Gastrocnemius medialis (tissue), 4 donors: ENCODE data around the gene ASIC2. TPM values are rescaled to one million over a fixed set of nuclear protein-coding genes. Genes with fewer than 3 reads are reported as not detected.

Source experiments
- ATAC-seq, 2 donors: fragments of 150-250 bp; one replicate each; pipeline ENCODE4 v1.9.1; 2016
- DNase-seq, 2 donors: peaks; one replicate each; pipeline ENCODE4 v3.0.0-alpha.2; 2019
- H3K27ac ChIP-seq, 4 donors: fragments of 200-600 bp; sonication (generic); 1 replicate in 1 of 4; 2 replicates in 3 of 4; pipeline ENCODE4 v1.5.1; 2016 to 2018; ENCODE audit warnings: mild to moderate bottlenecking in 2 of 4, moderate library complexity in 1 of 4
- H3K27me3 ChIP-seq, 3 donors: fragments of 200-600 bp; sonication (generic) in 2 of 3; 1 replicate in 1 of 3; 2 replicates in 2 of 3; pipeline versions ENCODE4 v1.5.1 to v1.6.0; 2016 to 2019; ENCODE audit warnings: mild to moderate bottlenecking in 1 of 3, moderate library complexity in 1 of 3
- H3K36me3 ChIP-seq, 2 donors: fragments of 200-600 bp; sonication (generic) in 1 of 2; one replicate each; pipeline ENCODE4 v1.5.1; 2017 to 2018
- H3K4me1 ChIP-seq, 2 donors: fragments of 200-600 bp; sonication (generic) in 1 of 2; one replicate each; pipeline ENCODE4 v1.5.1; 2016 to 2017; ENCODE audit warnings: mild to moderate bottlenecking in 2 of 2
- H3K4me3 ChIP-seq, 4 donors: fragments of 200-600 bp; sonication (generic) in 3 of 4; 1 replicate in 1 of 4; 2 replicates in 3 of 4; pipeline ENCODE4 v1.5.1; 2016 to 2019; ENCODE audit warnings: mild to moderate bottlenecking in 2 of 4
- H3K9me3 ChIP-seq, 3 donors: fragments of 200-600 bp; sonication (generic) in 2 of 3; 1 replicate in 1 of 3; 2 replicates in 2 of 3; pipeline ENCODE4 v1.5.1; 2016 to 2019
- POLR2A ChIP-seq, 2 donors: fragments of 450-650 bp; IDR thresholded peaks; one replicate each; pipeline ENCODE4 v1.6.1; 2017; ENCODE audit warnings: antibody characterized with exemption in 2 of 2, mild to moderate bottlenecking in 2 of 2, moderate library complexity in 2 of 2
- in situ Hi-C, 4 donors: fragments of 200-750 bp; cut with MboI; loops; one replicate each; pipeline versions ENCODE4 v1.15.0 to v1.8.0; 2017; ENCODE audit warnings: low sequenced_read_pairs in 4 of 4
- intact Hi-C: fragments of 100-400 bp; cut with DNase I; formaldehyde crosslinking; loops from one replicate; pipeline ENCODE4 v1.15.1; 2023; ENCODE audit warnings: low total_unique reads
- total RNA-seq, 4 donors: library from RNA; depleted of rRNA; stranded (reverse); fragments of >200 nt; gene quantifications; one replicate each; pipeline versions ENCODE4 v1.1.0 to v1.2.3, GENCODE V29; 2016
- TF ChIP-seq, protein P1 (sequence below), 5 experiments: fragments of 450-650 bp in 3 of 5; fragments of 200-600 bp in 2 of 5; sonication (generic) in 2 of 5; IDR thresholded peaks in 4 of 5; conservative IDR thresholded peaks in 1 of 5; 1 replicate in 4 of 5; 2 replicates in 1 of 5; pipeline ENCODE4 v1.5.1; 2016 to 2019; ENCODE audit warnings: antibody characterized with exemption in 5 of 5, mild to moderate bottlenecking in 3 of 5, moderate library complexity in 3 of 5

The ASIC2 gene
- total RNA-seq, 4 donors from 2014 or later, result not detected

DNA sequence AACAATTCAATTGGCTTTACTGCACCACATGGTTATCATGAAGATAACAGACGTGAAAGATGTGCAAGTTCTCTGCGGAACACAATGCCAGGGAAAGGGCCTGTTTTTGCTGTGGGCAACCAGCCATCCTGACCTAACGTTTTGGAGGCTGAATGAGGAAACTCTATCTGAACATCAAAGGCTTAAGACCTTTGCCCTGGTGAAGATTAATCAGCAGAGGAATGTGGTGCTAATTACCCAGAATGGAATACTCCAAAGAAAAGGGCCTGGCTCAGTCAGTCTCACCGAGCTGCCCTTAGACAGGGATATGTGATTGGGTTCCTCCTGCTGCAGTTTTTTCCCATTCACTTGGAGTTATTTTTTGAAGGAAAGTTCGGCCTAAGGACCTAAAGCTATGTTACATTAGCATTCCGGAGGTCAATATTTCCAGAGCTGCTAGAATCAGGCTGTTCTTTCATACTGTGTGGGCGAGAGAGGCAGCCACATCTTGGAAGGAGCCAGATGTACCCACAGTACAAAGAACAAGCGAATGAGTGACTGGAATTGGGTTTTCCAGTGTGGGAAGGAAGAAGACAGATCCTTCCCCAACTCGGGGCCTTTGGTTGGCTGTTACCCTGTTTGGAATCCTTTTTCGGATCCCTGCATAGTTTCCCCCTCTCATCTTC lies 15.5 kb downstream of the ASIC2 start:
- Histone ChIP-seq H3K4me3 (no peak overlapping the region), H3K27me3 (peaks cover 0 to 10% (median 0%) of the 10 kb centered on the region in 3 donors), H3K9me3 (no peaks in the 10 kb centered on the region), H3K4me1 (no peaks in the 10 kb centered on the region), H3K36me3 (no peaks in the 10 kb centered on the region), H3K27ac (no peak overlapping the region)
- no peak for DNase-seq
- TF ChIP-seq, protein P1, sequence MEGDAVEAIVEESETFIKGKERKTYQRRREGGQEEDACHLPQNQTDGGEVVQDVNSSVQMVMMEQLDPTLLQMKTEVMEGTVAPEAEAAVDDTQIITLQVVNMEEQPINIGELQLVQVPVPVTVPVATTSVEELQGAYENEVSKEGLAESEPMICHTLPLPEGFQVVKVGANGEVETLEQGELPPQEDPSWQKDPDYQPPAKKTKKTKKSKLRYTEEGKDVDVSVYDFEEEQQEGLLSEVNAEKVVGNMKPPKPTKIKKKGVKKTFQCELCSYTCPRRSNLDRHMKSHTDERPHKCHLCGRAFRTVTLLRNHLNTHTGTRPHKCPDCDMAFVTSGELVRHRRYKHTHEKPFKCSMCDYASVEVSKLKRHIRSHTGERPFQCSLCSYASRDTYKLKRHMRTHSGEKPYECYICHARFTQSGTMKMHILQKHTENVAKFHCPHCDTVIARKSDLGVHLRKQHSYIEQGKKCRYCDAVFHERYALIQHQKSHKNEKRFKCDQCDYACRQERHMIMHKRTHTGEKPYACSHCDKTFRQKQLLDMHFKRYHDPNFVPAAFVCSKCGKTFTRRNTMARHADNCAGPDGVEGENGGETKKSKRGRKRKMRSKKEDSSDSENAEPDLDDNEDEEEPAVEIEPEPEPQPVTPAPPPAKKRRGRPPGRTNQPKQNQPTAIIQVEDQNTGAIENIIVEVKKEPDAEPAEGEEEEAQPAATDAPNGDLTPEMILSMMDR (IDR thresholded peaks at IDR 0.05 in 4 of 5, conservative IDR thresholded peaks at IDR 0.05 in 1 of 5), result no peak
- no peak for TF ChIP-seq POLR2A (IDR thresholded peaks at IDR 0.05)
- in situ Hi-C loops (loop anchor here in 2 of 4 donors (25.0 kb wide), 1 partner anchor 110 kb away; no protein-coding TSS in a partner anchor), intact Hi-C loops (no loop called here)
- ATAC-seq, result no peak

DNA sequence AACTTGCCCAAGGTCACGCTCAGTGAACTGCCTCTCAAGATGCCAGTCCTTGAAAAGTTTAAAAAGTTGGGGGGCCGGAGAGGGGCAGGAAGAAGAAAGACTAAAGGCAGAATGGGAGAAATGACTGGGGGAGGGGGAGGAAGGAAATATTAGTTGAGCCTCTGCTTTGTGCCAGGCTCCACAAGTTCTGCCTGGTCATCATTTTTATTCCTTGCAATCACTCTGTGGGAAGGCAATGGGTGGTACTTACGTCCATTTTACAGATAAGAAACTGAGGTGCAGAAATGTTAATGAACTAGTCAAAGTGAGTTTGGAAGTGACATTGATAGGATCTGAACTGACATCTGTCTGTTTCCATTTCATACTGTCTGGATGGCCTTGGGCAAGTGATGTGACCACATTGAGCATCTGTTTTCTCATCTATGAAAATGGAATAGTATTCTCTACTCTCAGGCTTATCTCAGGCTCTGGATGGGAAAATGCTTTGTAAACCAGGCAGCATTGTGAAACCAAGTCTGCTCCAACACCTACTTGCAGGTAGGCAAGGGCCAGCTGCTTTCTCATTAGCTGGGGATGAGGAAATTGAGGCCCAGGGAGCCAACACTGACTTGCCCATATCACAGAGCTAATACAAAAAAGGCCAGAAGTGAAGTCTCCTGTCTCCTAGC lies 19.2 kb downstream of the ASIC2 start:
- intact Hi-C loops (no loop called here), in situ Hi-C loops (no loop called here)
- no peaks in the 10 kb centered on the region for H3K4me1 ChIP-seq
- no peak for ATAC-seq
- TF ChIP-seq POLR2A (IDR thresholded peaks at IDR 0.05), result no peak
- DNase-seq, result no peak
- H3K9me3 ChIP-seq, result no peaks in the 10 kb centered on the region
- H3K4me3 ChIP-seq, result no peak overlapping the region
- no peaks in the 10 kb centered on the region for H3K36me3 ChIP-seq
- H3K27ac ChIP-seq, result no peak overlapping the region
- H3K27me3 ChIP-seq, result peaks cover 0 to 10% (median 0%) of the 10 kb centered on the region in 3 donors

DNA sequence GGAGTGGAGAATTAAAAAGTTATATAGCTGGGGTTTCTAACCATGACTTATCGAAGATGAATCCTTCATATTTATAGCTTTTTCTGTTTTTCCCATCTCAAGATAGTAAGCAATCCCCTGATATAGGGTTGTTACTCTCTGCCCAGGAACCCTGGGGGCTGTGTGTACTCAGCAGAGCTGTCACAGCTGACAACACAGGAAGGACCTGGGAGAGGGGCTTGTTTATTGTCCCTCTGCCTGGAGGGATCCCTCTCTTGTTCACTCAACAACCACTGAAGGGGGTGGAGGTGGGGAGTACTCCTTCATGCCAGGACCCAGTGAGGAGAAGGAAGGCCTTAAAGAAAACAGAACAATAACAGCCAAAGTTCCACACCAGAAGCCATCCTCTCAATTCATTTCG lies 19.8 kb downstream of the ASIC2 start:
- TF ChIP-seq POLR2A (IDR thresholded peaks at IDR 0.05), result no peak
- TF ChIP-seq, protein P1 (IDR thresholded peaks at IDR 0.05 in 4 of 5, conservative IDR thresholded peaks at IDR 0.05 in 1 of 5), result no peak
- in situ Hi-C loops (no loop called here), intact Hi-C loops (no loop called here)
- Histone ChIP-seq H3K4me3 (no peak overlapping the region), H3K9me3 (no peaks in the 10 kb centered on the region), H3K27ac (no peak overlapping the region), H3K27me3 (peaks cover 0 to 10% (median 0%) of the 10 kb centered on the region in 3 donors), H3K4me1 (no peaks in the 10 kb centered on the region), H3K36me3 (no peaks in the 10 kb centered on the region)
- no peak for DNase-seq
- ATAC-seq, result no peak

DNA sequence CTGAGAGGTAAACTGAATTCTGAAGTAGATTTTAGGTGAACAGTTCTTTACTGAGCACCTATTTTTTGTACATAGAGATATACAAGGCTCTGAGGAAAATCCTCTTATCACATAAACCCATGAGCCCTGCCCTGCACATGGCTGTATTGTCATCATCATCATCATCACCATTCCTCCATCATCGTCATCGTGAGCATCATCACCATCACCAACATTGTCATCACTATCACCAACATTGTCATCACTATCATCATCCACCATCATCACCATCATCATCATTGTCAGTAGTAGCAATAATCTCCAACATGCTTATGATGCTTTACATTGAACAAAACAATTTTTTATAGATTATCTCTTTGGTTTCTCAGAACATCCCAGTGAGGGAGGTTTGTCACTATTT lies 20.7 kb downstream of the ASIC2 start:
- H3K4me1 ChIP-seq, result no peaks in the 10 kb centered on the region
- no peak for ATAC-seq
- in situ Hi-C loops (no loop called here), intact Hi-C loops (no loop called here)
- TF ChIP-seq POLR2A (IDR thresholded peaks at IDR 0.05), result no peak
- TF ChIP-seq, protein P1 (IDR thresholded peaks at IDR 0.05 in 4 of 5, conservative IDR thresholded peaks at IDR 0.05 in 1 of 5), result no peak
- H3K27me3 ChIP-seq, result peaks cover 0 to 10% (median 0%) of the 10 kb centered on the region in 3 donors
- H3K27ac ChIP-seq, result no peak overlapping the region
- DNase-seq, result no peak
- no peaks in the 10 kb centered on the region for H3K36me3 ChIP-seq
- no peak overlapping the region for H3K4me3 ChIP-seq
- H3K9me3 ChIP-seq, result no peaks in the 10 kb centered on the region

DNA sequence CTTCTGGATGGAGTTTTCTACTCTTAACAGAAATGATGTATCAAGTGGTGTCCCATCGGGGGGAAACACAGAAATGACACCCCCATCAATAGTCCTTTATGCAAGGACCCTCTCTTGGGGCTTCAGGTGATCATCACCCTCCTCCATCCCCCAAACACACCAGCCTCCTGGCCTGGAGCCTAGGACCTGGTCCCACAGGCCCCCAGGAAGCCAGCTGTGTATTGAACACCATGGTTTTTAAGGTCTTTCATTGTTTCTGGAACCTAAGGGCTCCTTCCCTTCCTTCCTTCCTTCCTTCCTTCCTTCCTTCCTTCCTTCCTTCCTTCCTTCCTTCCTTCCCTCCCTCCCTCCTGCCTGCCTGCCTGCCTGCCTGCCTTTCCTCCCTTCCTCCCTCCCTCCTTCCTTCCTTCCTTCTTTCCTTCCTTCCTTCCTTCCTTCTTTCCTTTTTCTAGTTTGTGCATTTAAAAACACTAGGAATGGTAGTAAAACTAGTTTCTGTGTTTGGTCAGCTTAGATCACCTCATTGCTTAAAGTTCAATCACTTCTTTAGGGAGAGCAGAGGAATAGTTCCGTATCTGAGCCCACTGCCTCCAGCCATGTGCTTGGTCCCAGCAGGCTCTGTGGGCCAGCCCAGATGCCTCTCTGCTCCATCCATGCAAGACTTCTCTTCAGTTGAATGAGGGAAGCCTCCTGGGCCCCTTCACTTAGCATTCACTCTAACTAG lies 23.6 kb downstream of the ASIC2 start:
- intact Hi-C loops, result no loop called here
- Histone ChIP-seq H3K9me3 (no peaks in the 10 kb centered on the region), H3K36me3 (no peaks in the 10 kb centered on the region), H3K27ac (no peak overlapping the region), H3K4me3 (no peak overlapping the region), H3K27me3 (peaks cover 0 to 4% (median 0%) of the 10 kb centered on the region in 3 donors), H3K4me1 (no peaks in the 10 kb centered on the region)
- TF ChIP-seq, protein P1 (IDR thresholded peaks at IDR 0.05 in 4 of 5, conservative IDR thresholded peaks at IDR 0.05 in 1 of 5), result no peak
- no peak for TF ChIP-seq POLR2A (IDR thresholded peaks at IDR 0.05)
- in situ Hi-C loops, result no loop called here
- no peak for DNase-seq
- ATAC-seq, result no peak
